Measurements from ENCODE around the gene DIP2B. TPM values are rescaled to one million over a fixed set of nuclear protein-coding genes. Genes with fewer than 3 reads are reported as not detected.

The DIP2B gene
- total and polyA plus RNA-seq, 2 donors from 2014 or later = 4.6 to 23.3 TPM

GRCh38 chr12:50627491-50627890, 122.7 kb downstream of the DIP2B start:
- H3K4me3 ChIP-seq (ENCODE audit: low read length in 3 of 3) = no peak overlapping the region
- intact Hi-C loops (cut with DNase I) = no loop called here
- TF ChIP-seq CTCF (IDR thresholded peaks at IDR 0.05; ENCODE audit: borderline replicate concordance, extremely low read depth, insufficient read depth) = no peak
- H3K27ac ChIP-seq (ENCODE audit: low read depth in 2 of 2, low read length in 2 of 2) = no peak overlapping the region
- H3K9ac ChIP-seq (ENCODE audit: low read length in 3 of 3) = no peak overlapping the region
- no peaks in the 10 kb centered on the region for H3K27me3 ChIP-seq (ENCODE audit: control insufficient read depth, insufficient read depth, low read length)
- DNase-seq (no peak), FAIRE-seq (no peak)
- peaks cover 0 to 5% (median 5%) of the 10 kb centered on the region in 3 donors for H3K36me3 ChIP-seq (ENCODE audit: control insufficient read depth in 2 of 3, insufficient read depth in 3 of 3, low read length in 3 of 3)
- H3K9me3 ChIP-seq (ENCODE audit: control insufficient read depth in 2 of 3, insufficient read depth in 1 of 3, low read length in 3 of 3) = no peaks in the 10 kb centered on the region
- peaks cover 0 to 5% (median 3%) of the 10 kb centered on the region in 3 donors for H3K4me1 ChIP-seq (ENCODE audit: control insufficient read depth in 2 of 3, insufficient read depth in 2 of 3, low read depth in 1 of 3, low read length in 3 of 3)

GRCh38 chr12:50628394-50628793, 123.6 kb downstream of the DIP2B start:
- H3K27ac ChIP-seq (ENCODE audit: low read depth in 2 of 2, low read length in 2 of 2) = no peak overlapping the region
- peaks cover 0 to 5% (median 3%) of the 10 kb centered on the region in 3 donors for H3K4me1 ChIP-seq (ENCODE audit: control insufficient read depth in 2 of 3, insufficient read depth in 2 of 3, low read depth in 1 of 3, low read length in 3 of 3)
- TF ChIP-seq CTCF (IDR thresholded peaks at IDR 0.05; ENCODE audit: borderline replicate concordance, extremely low read depth, insufficient read depth) = no peak
- H3K9me3 ChIP-seq (ENCODE audit: control insufficient read depth in 2 of 3, insufficient read depth in 1 of 3, low read length in 3 of 3) = no peaks in the 10 kb centered on the region
- no peaks in the 10 kb centered on the region for H3K27me3 ChIP-seq (ENCODE audit: control insufficient read depth, insufficient read depth, low read length)
- H3K9ac ChIP-seq (ENCODE audit: low read length in 3 of 3) = no peak overlapping the region
- peaks cover 0 to 5% (median 5%) of the 10 kb centered on the region in 3 donors for H3K36me3 ChIP-seq (ENCODE audit: control insufficient read depth in 2 of 3, insufficient read depth in 3 of 3, low read length in 3 of 3)
- intact Hi-C loops (cut with DNase I) = no loop called here
- DNase-seq (no peak), FAIRE-seq (no peak)
- no peak overlapping the region for H3K4me3 ChIP-seq (ENCODE audit: low read length in 3 of 3)

- no peaks in the 10 kb centered on the region for H3K4me1 ChIP-seq (ENCODE audit: control insufficient read depth in 2 of 3, insufficient read depth in 2 of 3, low read depth in 1 of 3, low read length in 3 of 3)
- no peak for TF ChIP-seq CTCF (IDR thresholded peaks at IDR 0.05; ENCODE audit: borderline replicate concordance, extremely low read depth, insufficient read depth)
- H3K9ac ChIP-seq (ENCODE audit: low read length in 3 of 3) = no peak overlapping the region
- no peak overlapping the region for H3K4me3 ChIP-seq (ENCODE audit: low read length in 3 of 3)
- DNase-seq (no peak), FAIRE-seq (no peak)
- H3K27me3 ChIP-seq (ENCODE audit: control insufficient read depth, insufficient read depth, low read length) = no peaks in the 10 kb centered on the region
- H3K9me3 ChIP-seq (ENCODE audit: control insufficient read depth in 2 of 3, insufficient read depth in 1 of 3, low read length in 3 of 3) = no peaks in the 10 kb centered on the region
- intact Hi-C loops (cut with DNase I) = no loop called here
- H3K36me3 ChIP-seq (ENCODE audit: control insufficient read depth in 2 of 3, insufficient read depth in 3 of 3, low read length in 3 of 3) = no peaks in the 10 kb centered on the region
- H3K27ac ChIP-seq (ENCODE audit: low read depth in 2 of 2, low read length in 2 of 2) = no peak overlapping the region
Observed at GRCh38 chr12:50633955-50634354, 129.2 kb downstream of the DIP2B start.

- Histone ChIP-seq H3K27me3 (ENCODE audit: control insufficient read depth, insufficient read depth, low read length) (no peaks in the 10 kb centered on the region), H3K4me1 (ENCODE audit: control insufficient read depth in 2 of 3, insufficient read depth in 2 of 3, low read depth in 1 of 3, low read length in 3 of 3) (no peaks in the 10 kb centered on the region), H3K9ac (ENCODE audit: low read length in 3 of 3) (no peak overlapping the region), H3K27ac (ENCODE audit: low read depth in 2 of 2, low read length in 2 of 2) (no peak overlapping the region), H3K9me3 (ENCODE audit: control insufficient read depth in 2 of 3, insufficient read depth in 1 of 3, low read length in 3 of 3) (no peaks in the 10 kb centered on the region), H3K4me3 (ENCODE audit: low read length in 3 of 3) (no peak overlapping the region), H3K36me3 (ENCODE audit: control insufficient read depth in 2 of 3, insufficient read depth in 3 of 3, low read length in 3 of 3) (no peaks in the 10 kb centered on the region)
- TF ChIP-seq CTCF (IDR thresholded peaks at IDR 0.05; ENCODE audit: borderline replicate concordance, extremely low read depth, insufficient read depth) = no peak
- no peak for DNase-seq
- intact Hi-C loops (cut with DNase I) = no loop called here
- no peak for FAIRE-seq
Observed at GRCh38 chr12:50634379-50634778, 129.6 kb downstream of the DIP2B start.
